ENCODE results near the gene GANAB.

- TF ChIP-seq POLR2AphosphoS5 (IDR thresholded peaks at IDR 0.05) (no peak), CTCF (IDR thresholded peaks at IDR 0.05) (no peak), POLR2A (IDR thresholded peaks at IDR 0.05; ENCODE audit: low read depth) (no peak), EP300 (IDR thresholded peaks at IDR 0.05) (no peak)
Measured at GRCh38 chr11:62588966-62589637, 57.3 kb downstream of the GANAB start.
